Liver (tissue), 3 donors: ENCODE measurements around the gene CDH4.

Experiments
- CTCF ChIP-seq: fragments of 150-350 bp; IDR thresholded peaks from 2 replicates; pipeline ENCODE4 v1.5.1; 2017; ENCODE audit warnings: improper control_type of control experiment, low read depth, low read length; ENCODE audit not compliant: missing input control
- EGR1 ChIP-seq, 2 donors: IDR thresholded peaks; 2 replicates each; pipeline ENCODE4 v1.6.1; 2016 to 2018; ENCODE audit warnings: antibody characterized with exemption in 2 of 2, low read depth in 2 of 2
- HNF4G ChIP-seq: IDR thresholded peaks from 2 replicates; pipeline ENCODE4 v1.6.1; 2016; ENCODE audit warnings: antibody characterized with exemption
- MAX ChIP-seq: IDR thresholded peaks from 2 replicates; pipeline ENCODE4 v1.6.1; 2016; ENCODE audit warnings: antibody characterized with exemption
- RAD21 ChIP-seq, 2 donors: IDR thresholded peaks; 2 replicates each; pipeline ENCODE4 v1.6.1; 2016; ENCODE audit warnings: antibody characterized with exemption in 2 of 2, mild to moderate bottlenecking in 2 of 2
- REST ChIP-seq: IDR thresholded peaks from 2 replicates; pipeline ENCODE4 v1.6.1; 2016; ENCODE audit warnings: antibody characterized with exemption, mild to moderate bottlenecking
- TAF1 ChIP-seq: conservative IDR thresholded peaks from 2 replicates; pipeline ENCODE4 v1.6.1; 2016; ENCODE audit warnings: antibody characterized with exemption, mild to moderate bottlenecking
- donor health status: healthy.
- donor health status: healthy.

- no peak for TF ChIP-seq REST
- TF ChIP-seq EGR1 (IDR thresholded peaks at IDR 0.05; ENCODE audit: low read depth in 2 of 2), result no peak
- no peak for TF ChIP-seq CTCF
- TF ChIP-seq MAX, result no peak
- no peak for TF ChIP-seq HNF4G
- no peak for TF ChIP-seq TAF1
- TF ChIP-seq RAD21 (IDR thresholded peaks at IDR 0.05), result no peak
Observed at GRCh38 chr20:61807471-61808160, 555.6 kb downstream of the CDH4 start.
